Spinal cord (tissue), 10 donors: Measurements from ENCODE around the gene RNF31. TPM values are rescaled to one million over a fixed set of nuclear protein-coding genes. Genes with fewer than 3 reads are reported as not detected.
"Not testable (repeated sequence)": the region's sequence is repeated elsewhere in the genome, so short reads cannot be mapped to it uniquely, and the experiment has no call there.

ENCODE experiments used
- DNase-seq, 6 donors: peaks; one replicate each; pipeline versions ENCODE4 v3.0.0 to v3.0.0-alpha.2; 2013 to 2015; ENCODE audit warnings: low spot score in 6 of 6, low read depth in 4 of 6
- H3K27ac ChIP-seq: one replicate; pipeline ENCODE4 v1.5.1; 2013; ENCODE audit warnings: low read depth, low read length, control low read depth
- H3K27me3 ChIP-seq: one replicate; pipeline ENCODE4 v1.6.1; 2013; ENCODE audit warnings: low read length; ENCODE audit not compliant: control insufficient read depth, insufficient read depth
- H3K36me3 ChIP-seq: one replicate; pipeline ENCODE4 v1.6.1; 2013; ENCODE audit warnings: low read length; ENCODE audit not compliant: control insufficient read depth, insufficient read depth
- H3K4me1 ChIP-seq: one replicate; pipeline ENCODE4 v1.6.1; 2013; ENCODE audit warnings: low read length; ENCODE audit not compliant: control insufficient read depth, insufficient read depth
- H3K4me3 ChIP-seq: one replicate; pipeline ENCODE4 v1.5.1; 2013; ENCODE audit warnings: low read depth, low read length, control low read depth
- H3K9me3 ChIP-seq: one replicate; pipeline ENCODE4 v1.6.1; 2013; ENCODE audit warnings: low read length; ENCODE audit not compliant: control insufficient read depth, insufficient read depth
- WGBS: methylation state at CpG from one replicate; pipeline ENCODE4 v1.1.5; 2013; ENCODE audit warnings: missing lambda C conversion rate; ENCODE audit not compliant: insufficient coverage; 5-methylcytosine and 5-hydroxymethylcytosine counted together
- long read RNA-seq, 4 donors: transcript quantifications; one replicate each; lab custom pipeline, GENCODE V29; 2026
- polyA plus RNA-seq, 2 donors: library from polyadenylated mRNA; unstranded; fragments of 120-200 nt; gene quantifications; one replicate each; pipeline ENCODE4 v1.2.1, GENCODE V29; 2013; ENCODE audit not compliant: insufficient read length in 2 of 2
- total RNA-seq, 2 donors: library from RNA; depleted of rRNA in 1 of 2; stranded (reverse); fragments of 120-200 nt in 1 of 2; fragments of >200 nt in 1 of 2; gene quantifications; one replicate each; pipeline versions ENCODE4 v1.2.3 to v1.2.4, GENCODE V29; 2013 to 2014
- donor health status: healthy.

The RNF31 gene
- total RNA-seq = 10 to 100 TPM; 17.8 to 47.3 TPM
- polyA plus RNA-seq = 10 to 100 TPM; 50.2 to 56.8 TPM
- long read RNA-seq, donor 1, partial matches to known transcripts = 0 of 5 reads
- long read RNA-seq, donor 1, other reads (novel, unspliced or antisense) = 0 of 5 reads
- long read RNA-seq, donor 2 = 0 reads
- long read RNA-seq, donor 3, partial matches to known transcripts = 0 of 2 reads
- long read RNA-seq, donor 3, other reads (novel, unspliced or antisense) = 0 of 2 reads
- long read RNA-seq, donor 4, partial matches to known transcripts = 0 of 5 reads
- long read RNA-seq, donor 4, other reads (novel, unspliced or antisense) = 0 of 5 reads

DNA sequence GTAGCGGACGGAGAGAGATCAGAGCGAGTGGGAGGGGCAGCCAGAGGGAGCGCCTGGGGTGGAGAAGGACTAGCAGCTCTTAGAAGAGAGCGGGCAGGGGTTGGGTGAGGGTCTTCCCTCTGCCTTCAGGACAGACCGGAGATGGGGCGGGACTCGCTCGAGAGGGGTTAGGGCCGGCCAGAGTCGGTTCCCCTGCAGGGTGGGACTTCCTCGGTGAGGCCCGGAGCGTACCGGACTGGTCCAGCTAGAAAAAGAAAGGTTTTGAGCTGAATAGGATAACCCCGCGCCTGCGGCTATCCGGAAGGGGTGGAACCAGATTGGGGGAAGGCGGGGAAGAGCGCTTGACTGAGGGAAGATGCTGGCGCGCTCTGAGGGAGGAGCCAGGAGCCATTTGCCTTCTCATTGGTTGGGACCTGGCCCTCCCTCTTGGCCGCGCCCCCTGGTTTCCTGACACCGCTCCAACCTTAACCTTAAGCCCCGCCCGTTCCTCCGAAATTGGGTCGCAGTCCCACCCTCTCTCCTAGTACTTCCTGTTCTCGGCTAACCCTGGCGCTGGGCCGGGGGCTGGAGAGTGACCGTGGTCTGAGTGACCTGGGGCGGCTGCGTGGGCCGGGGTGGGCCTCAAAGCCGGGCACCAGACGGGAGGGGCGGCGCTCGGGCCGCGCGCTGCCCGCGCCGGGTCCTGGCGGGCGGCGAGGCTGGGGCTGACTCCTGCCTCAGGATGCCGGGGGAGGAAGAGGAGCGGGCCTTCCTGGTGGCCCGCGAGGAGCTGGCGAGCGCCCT, at the start of gene RNF31:
TSS of gene RNF31 (plus strand) at position 521 of the 783 bp plus-strand sequence. CDS start at position 722, 201 bp downstream.
- WGBS = 0% methylated on average over 56 of the region's 57 CpGs
- H3K36me3 ChIP-seq = peaks cover 38% of the 10 kb centered on the region

DNA sequence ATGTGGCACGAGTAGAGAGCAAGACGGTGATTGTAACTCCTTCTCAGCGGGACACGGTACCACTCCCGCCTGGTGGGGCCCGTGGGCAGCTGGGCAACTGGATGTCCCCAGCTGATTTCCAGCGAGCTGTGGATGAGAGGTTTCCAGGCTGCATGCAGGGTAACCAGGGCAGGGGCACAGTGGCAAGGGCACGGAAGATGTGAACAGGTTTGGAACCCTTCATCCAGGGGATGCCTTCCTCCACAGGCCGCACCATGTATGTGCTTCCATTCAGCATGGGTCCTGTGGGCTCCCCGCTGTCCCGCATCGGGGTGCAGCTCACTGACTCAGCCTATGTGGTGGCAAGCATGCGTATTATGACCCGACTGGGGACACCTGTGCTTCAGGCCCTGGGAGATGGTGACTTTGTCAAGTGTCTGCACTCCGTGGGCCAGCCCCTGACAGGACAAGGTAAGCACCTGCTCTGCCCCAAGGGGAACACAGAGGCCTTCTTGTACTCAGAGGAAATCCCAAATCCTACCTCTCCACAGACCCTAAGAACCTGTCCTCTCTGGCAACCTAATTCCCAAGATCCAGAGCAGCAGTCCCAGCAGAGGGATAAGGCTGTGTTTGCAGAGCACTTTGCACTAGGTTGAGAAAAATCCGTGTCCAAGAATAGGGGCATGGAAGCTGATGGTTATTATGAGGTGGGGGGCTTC, 48.9 kb upstream of the RNF31 start:
- H3K36me3 ChIP-seq = peaks cover 10% of the 10 kb centered on the region
- H3K27ac ChIP-seq = no peak overlapping the region
- WGBS = 93% methylated on average over 16 of the region's 16 CpGs
- H3K4me1 ChIP-seq = peaks cover 29% of the 10 kb centered on the region
- H3K9me3 ChIP-seq = no peaks in the 10 kb centered on the region
- DNase-seq = no peak
- H3K27me3 ChIP-seq = no peaks in the 10 kb centered on the region
- H3K4me3 ChIP-seq = no peak overlapping the region

More for the DNA sequence above, at the start of gene RNF31:
- H3K4me3 ChIP-seq = peak within 1 kb of the TSS; percentile 96
- H3K9me3 ChIP-seq = no peaks in the 10 kb centered on the region
- peak; percentile 90 to 99 (median 98) for DNase-seq
- peaks cover 31% of the 10 kb centered on the region for H3K4me1 ChIP-seq
- H3K27ac ChIP-seq = peak within 1 kb of the TSS; percentile 98
- no peaks in the 10 kb centered on the region for H3K27me3 ChIP-seq

DNA sequence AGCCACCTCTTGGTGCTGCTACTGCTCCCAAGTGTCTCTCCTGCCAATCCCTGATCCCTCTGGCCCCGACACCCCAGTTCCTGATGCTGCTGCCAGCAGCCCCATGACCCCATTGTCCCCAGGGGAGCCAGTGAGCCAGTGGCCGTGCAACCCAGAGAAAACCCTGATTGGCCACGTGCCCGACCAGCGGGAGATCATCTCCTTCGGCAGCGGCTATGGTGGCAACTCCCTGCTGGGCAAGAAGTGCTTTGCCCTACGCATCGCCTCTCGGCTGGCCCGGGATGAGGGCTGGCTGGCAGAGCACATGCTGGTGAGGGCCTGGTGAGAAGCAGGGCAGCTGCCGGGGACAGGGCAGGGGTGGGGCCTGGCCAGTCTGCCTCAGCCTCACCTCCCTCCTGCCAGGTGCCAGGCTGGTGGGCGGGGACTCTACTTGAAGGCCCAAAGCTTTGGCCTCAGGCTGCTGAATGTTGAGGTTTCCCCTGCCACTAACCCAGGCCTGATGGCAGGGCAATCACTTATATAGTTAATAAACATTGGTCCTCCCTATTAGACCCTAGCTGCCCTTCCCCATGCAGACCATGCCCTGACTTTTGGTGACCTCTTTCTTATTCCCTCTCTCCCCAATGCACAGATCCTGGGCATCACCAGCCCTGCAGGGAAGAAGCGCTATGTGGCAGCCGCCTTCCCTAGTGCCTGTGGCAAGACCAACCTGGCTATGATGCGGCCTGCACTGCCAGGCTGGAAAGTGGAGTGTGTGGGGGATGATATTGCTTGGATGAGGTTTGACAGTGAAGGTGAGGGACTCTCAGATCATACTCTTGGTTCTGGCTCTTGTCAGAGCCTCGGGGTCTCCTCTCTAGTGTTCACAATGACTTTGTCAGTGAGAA, 48.1 kb upstream of the RNF31 start:
- no peaks in the 10 kb centered on the region for H3K27me3 ChIP-seq
- peaks cover 13% of the 10 kb centered on the region for H3K36me3 ChIP-seq
- DNase-seq = no peak
- H3K27ac ChIP-seq = no peak overlapping the region
- no peak overlapping the region for H3K4me3 ChIP-seq
- peaks cover 21% of the 10 kb centered on the region for H3K4me1 ChIP-seq
- 65% methylated on average over 15 of the region's 17 CpGs for WGBS
- H3K9me3 ChIP-seq = no peaks in the 10 kb centered on the region

DNA sequence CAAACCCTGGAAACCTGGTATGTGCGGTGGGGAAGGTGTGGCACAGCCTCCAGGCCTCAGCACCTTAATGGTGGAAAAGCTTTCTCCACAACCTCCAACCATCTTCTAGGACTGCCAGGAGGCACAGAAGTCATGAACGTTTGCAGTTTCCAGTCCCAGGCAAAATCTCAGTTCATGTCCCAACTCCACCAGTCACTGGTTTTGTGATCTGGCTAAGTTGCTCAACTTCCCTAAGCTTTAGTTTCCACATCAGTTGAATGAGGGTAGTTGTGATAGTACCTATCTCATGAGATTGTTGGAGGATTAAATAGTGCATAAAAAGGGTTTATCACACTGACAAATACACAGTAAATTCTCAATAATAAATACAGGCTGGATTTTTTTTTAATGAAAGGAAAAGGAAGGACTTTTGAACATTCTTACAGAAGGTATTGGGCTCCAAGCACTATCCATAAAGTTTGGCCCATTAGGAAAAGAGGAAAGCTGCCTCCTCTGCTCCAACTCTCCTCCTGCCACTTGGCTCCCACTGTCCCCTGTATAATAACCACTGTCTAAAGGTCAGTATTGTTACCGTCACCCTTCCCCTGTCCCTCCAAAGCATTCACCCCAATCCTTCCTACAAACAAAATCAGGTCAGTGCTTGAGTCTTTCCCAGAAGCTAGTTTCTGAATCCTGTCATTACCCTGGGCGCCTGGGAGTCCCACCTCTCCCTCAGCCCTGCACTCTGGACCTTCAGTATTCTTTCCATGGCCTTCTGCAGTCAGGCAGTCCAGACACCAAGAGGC, 46.9 kb upstream of the RNF31 start:
- WGBS = 95% methylated on average over 3 of the region's 4 CpGs
- Histone ChIP-seq H3K27ac (no peak overlapping the region), H3K9me3 (no peaks in the 10 kb centered on the region), H3K4me1 (peaks cover 9% of the 10 kb centered on the region), H3K27me3 (no peaks in the 10 kb centered on the region), H3K36me3 (peaks cover 13% of the 10 kb centered on the region), H3K4me3 (no peak overlapping the region)
- DNase-seq = no peak

DNA sequence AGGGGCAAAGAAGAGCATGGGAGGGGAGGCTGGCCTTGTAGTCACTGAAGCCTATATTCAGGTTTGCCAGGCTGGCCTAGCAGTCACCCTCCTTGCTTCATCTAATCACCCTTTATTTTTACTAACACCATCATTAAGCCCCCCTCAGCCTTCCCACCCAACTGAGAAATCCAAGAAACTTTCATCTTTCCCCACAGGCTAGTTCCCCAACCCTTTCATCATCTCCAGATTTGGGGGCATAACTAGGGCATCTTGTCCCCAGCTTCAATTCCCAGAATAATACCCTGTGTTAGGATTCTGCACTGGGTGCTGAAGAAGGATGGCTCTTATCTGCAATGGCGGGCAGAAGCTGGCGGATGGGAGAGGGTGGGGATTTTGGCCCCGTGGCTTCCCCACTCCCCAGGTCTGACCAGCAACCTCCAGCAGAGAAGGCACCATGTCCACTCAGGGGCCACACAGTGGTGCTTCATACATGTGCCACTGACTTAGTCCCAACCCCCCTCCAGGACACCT, 46.3 kb upstream of the RNF31 start:
- Histone ChIP-seq H3K4me3 (no peak overlapping the region), H3K27me3 (no peaks in the 10 kb centered on the region), H3K27ac (no peak overlapping the region), H3K9me3 (no peaks in the 10 kb centered on the region), H3K36me3 (peaks cover 13% of the 10 kb centered on the region), H3K4me1 (peaks cover 4% of the 10 kb centered on the region)
- 90% methylated on average over 2 of the region's 3 CpGs for WGBS
- DNase-seq = no peak

DNA sequence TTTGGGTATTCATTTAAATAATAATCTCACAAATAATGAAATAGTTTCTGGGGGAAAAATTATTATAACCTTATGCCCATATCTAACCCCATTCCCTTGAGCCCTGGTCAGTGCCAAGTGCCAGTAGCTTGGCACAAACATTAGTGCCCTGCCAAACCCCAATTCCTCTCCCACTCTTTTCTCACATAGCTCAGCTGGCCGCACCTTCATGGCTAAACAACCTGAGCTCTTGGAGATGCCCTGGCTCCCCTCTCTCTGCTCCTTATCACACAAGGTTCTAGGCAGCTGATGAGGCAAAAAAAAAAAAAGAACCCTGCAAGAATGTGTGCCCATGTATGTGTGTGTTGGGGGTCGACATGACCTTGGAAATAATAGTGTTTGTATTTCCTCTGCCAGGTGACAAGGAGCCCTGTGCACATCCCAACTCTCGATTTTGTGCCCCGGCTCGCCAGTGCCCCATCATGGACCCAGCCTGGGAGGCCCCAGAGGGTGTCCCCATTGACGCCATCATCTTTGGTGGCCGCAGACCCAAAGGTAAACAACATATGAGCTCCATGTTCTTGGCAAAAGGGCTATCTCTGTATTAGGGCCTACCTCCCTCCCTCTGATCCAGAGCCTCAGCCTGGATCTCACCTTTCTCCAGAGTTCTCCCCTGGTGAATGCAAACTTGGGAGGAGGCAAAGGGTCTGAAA, 44.8 kb upstream of the RNF31 start:
- Histone ChIP-seq H3K27ac (no peak overlapping the region), H3K27me3 (no peaks in the 10 kb centered on the region), H3K9me3 (no peaks in the 10 kb centered on the region), H3K4me1 (peaks cover 4% of the 10 kb centered on the region), H3K4me3 (no peak overlapping the region), H3K36me3 (peaks cover 13% of the 10 kb centered on the region)
- no peak for DNase-seq
- 88% methylated on average over 6 of the region's 7 CpGs for WGBS

DNA sequence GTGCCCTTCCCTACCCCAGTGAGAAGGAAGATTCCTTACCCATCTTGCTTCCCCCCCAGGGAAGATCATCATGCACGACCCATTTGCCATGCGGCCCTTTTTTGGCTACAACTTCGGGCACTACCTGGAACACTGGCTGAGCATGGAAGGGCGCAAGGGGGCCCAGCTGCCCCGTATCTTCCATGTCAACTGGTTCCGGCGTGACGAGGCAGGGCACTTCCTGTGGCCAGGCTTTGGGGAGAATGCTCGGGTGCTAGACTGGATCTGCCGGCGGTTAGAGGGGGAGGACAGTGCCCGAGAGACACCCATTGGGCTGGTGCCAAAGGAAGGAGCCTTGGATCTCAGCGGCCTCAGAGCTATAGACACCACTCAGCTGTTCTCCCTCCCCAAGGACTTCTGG, 43.8 kb upstream of the RNF31 start:
- no peaks in the 10 kb centered on the region for H3K27me3 ChIP-seq
- WGBS = 96% methylated on average over 13 of the region's 13 CpGs
- H3K9me3 ChIP-seq = no peaks in the 10 kb centered on the region
- H3K4me1 ChIP-seq = peaks cover 4% of the 10 kb centered on the region
- H3K4me3 ChIP-seq = no peak overlapping the region
- no peak overlapping the region for H3K27ac ChIP-seq
- no peak for DNase-seq
- H3K36me3 ChIP-seq = peaks cover 9% of the 10 kb centered on the region

DNA sequence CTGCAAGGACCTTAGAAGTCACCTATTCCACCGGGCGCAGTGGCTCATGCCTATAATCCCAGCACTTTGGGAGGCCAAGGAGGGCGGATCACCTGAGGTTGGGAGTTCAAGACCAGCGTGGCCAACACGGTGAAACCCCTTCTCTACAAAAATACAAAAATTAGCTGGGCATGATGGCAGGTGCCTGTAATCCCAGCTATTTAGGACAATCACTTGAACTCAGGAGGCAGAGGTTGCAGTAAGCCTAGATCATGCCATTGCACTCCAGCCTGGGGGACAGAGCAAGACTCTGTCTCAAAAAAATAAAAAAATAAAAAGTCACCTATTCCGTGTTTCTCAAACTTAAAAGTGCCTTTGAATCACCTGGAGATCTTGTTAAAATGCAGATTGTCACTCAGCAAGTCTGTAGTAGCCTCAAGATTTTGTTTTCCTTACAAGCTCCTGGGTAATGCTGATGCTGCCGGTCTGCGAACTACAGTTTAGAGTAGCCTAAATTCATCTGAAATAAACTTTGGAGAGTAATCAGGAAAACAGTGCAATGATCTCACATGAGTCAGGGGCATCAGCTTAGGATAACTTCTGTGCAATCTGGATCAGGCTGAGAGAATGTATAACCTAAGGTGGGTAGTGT, 41.6 kb upstream of the RNF31 start:
- DNase-seq, H3K36me3 ChIP-seq: not testable (repeated sequence)
- WGBS = 93% methylated on average over 6 of the region's 8 CpGs

More for the DNA sequence above, 41.6 kb upstream of the RNF31 start:
- H3K27ac ChIP-seq, H3K9me3 ChIP-seq, H3K4me1 ChIP-seq, H3K27me3 ChIP-seq, H3K4me3 ChIP-seq: not testable (repeated sequence)
